Mesenchymal stem cell (in vitro differentiated cells and primary cell): Measurements from ENCODE around the gene RNF40.

Experiments used
- DNase-seq: peaks from one replicate; pipeline ENCODE4 v3.0.0-alpha.2; 2013
- H2AFZ ChIP-seq: one replicate; pipeline ENCODE4 v1.6.1; 2013; ENCODE audit warnings: low read depth, mild to moderate bottlenecking, control low read depth, inconsistent platforms, low read length, moderate library complexity
- H2AK5ac ChIP-seq: 2 replicates; pipeline ENCODE4 v1.6.1; 2013; ENCODE audit warnings: low read length, moderate library complexity, mild to moderate bottlenecking, inconsistent platforms; ENCODE audit not compliant: severe bottlenecking
- H2BK120ac ChIP-seq: one replicate; pipeline ENCODE4 v1.6.1; 2013; ENCODE audit warnings: low read depth, mild to moderate bottlenecking, inconsistent platforms, low read length, moderate library complexity
- H2BK12ac ChIP-seq, 2 experiments: one replicate each; pipeline ENCODE4 v1.6.1; 2013; ENCODE audit warnings: inconsistent platforms in 2 of 2, low read length in 2 of 2, mild to moderate bottlenecking in 2 of 2, moderate library complexity in 2 of 2, control low read depth in 1 of 2
- H2BK15ac ChIP-seq: one replicate; pipeline ENCODE4 v1.6.1; 2013; ENCODE audit warnings: mild to moderate bottlenecking, low read depth, inconsistent platforms; ENCODE audit not compliant: poor library complexity, severe bottlenecking
- H2BK5ac ChIP-seq: 2 replicates; pipeline ENCODE4 v1.6.1; 2013; ENCODE audit warnings: low read depth, mild to moderate bottlenecking, low read length, control low read depth, inconsistent platforms; ENCODE audit not compliant: poor library complexity, severe bottlenecking
- H3K14ac ChIP-seq, 2 experiments: one replicate each; pipeline ENCODE4 v1.6.1; 2013; ENCODE audit warnings: inconsistent platforms in 2 of 2, low read length in 2 of 2, control low read depth in 1 of 2, mild to moderate bottlenecking in 1 of 2, moderate library complexity in 1 of 2
- H3K18ac ChIP-seq, 2 experiments: one replicate each; pipeline ENCODE4 v1.6.1; 2013; ENCODE audit warnings: inconsistent platforms in 2 of 2, low read length in 2 of 2, control low read depth in 1 of 2, low read depth in 1 of 2, mild to moderate bottlenecking in 1 of 2
- H3K23ac ChIP-seq, 2 experiments: one replicate each; pipeline ENCODE4 v1.6.1; 2013; ENCODE audit warnings: inconsistent platforms in 2 of 2, low read length in 2 of 2, mild to moderate bottlenecking in 2 of 2, moderate library complexity in 2 of 2, control low read depth in 1 of 2
- H3K27ac ChIP-seq: 2 replicates; pipeline ENCODE4 v1.5.1; 2013; ENCODE audit warnings: mild to moderate bottlenecking, moderate library complexity, low read length, control low read depth, inconsistent platforms; ENCODE audit not compliant: poor library complexity, severe bottlenecking
- H3K27me3 ChIP-seq, 2 experiments: 2 replicates each; pipeline versions ENCODE4 v1.6.1 to v1.7.0; 2013; ENCODE audit warnings: low read length in 2 of 2, mild to moderate bottlenecking in 2 of 2, moderate library complexity in 2 of 2, control low read depth in 1 of 2, inconsistent platforms in 1 of 2; ENCODE audit not compliant: control insufficient read depth in 1 of 2, insufficient read depth in 1 of 2
- H3K36me3 ChIP-seq, 2 experiments: 2 replicates each; pipeline versions ENCODE4 v1.6.1 to v1.7.0; 2013; ENCODE audit warnings: low read length in 2 of 2, control low read depth in 1 of 2, inconsistent platforms in 1 of 2, low read depth in 1 of 2, mild to moderate bottlenecking in 1 of 2; ENCODE audit not compliant: insufficient read depth in 2 of 2, control insufficient read depth in 1 of 2
- H3K4ac ChIP-seq, 2 experiments: one replicate each; pipeline ENCODE4 v1.6.1; 2013; ENCODE audit warnings: inconsistent platforms in 2 of 2, low read length in 2 of 2, mild to moderate bottlenecking in 2 of 2, moderate library complexity in 2 of 2, control low read depth in 1 of 2, low read depth in 1 of 2
- H3K4me1 ChIP-seq: 2 replicates; pipeline ENCODE4 v1.6.1; 2013; ENCODE audit warnings: low read depth, low read length, control low read depth; ENCODE audit not compliant: control insufficient read depth, insufficient read depth
- H3K4me2 ChIP-seq: 2 replicates; pipeline ENCODE4 v1.6.1; 2013; ENCODE audit warnings: low read length, mild to moderate bottlenecking, inconsistent platforms; ENCODE audit not compliant: poor library complexity, severe bottlenecking
- H3K4me3 ChIP-seq, 2 experiments: 2 replicates each; pipeline versions ENCODE4 v1.5.1 to v1.7.0; 2013; ENCODE audit warnings: low read length in 2 of 2, mild to moderate bottlenecking in 2 of 2, control low read depth in 1 of 2, low read depth in 1 of 2; ENCODE audit not compliant: insufficient read depth in 1 of 2
- H3K79me1 ChIP-seq: replicated peaks from 2 replicates; pipeline ENCODE4 v1.6.1; 2013; ENCODE audit warnings: mild to moderate bottlenecking, control low read depth, low read length, inconsistent platforms; ENCODE audit not compliant: poor library complexity, severe bottlenecking
- H3K9ac ChIP-seq: 2 replicates; pipeline ENCODE4 v1.7.0; 2013; ENCODE audit warnings: mild to moderate bottlenecking, low read length, moderate library complexity
- H3K9me3 ChIP-seq: 2 replicates; pipeline ENCODE4 v1.7.0; 2013; ENCODE audit warnings: mild to moderate bottlenecking, low read length; ENCODE audit not compliant: control insufficient read depth
- H4K8ac ChIP-seq: one replicate; pipeline ENCODE4 v1.6.1; 2013; ENCODE audit warnings: inconsistent platforms, mild to moderate bottlenecking, low read length, moderate library complexity
- H4K91ac ChIP-seq: one replicate; pipeline ENCODE4 v1.6.1; 2013; ENCODE audit warnings: mild to moderate bottlenecking, low read length, inconsistent platforms
- WGBS: methylation state at CpG from one replicate; pipeline ENCODE4 v1.1.7; 2013; ENCODE audit warnings: mixed read lengths; 5-methylcytosine and 5-hydroxymethylcytosine counted together

RNF40 gene

GRCh38 chr16:30746638-30747175 lies 15.4 kb upstream of the RNF40 start:
- H2BK12ac ChIP-seq = no peak overlapping the region
- no peak overlapping the region for H3K14ac ChIP-seq
- WGBS = 96% methylated on average over 8 of the region's 9 CpGs
- peaks cover 25 to 40% of the 10 kb centered on the region in 2 experiments for H3K36me3 ChIP-seq
- no peak overlapping the region for H3K18ac ChIP-seq
- H2BK120ac ChIP-seq = no peak overlapping the region
- no peak overlapping the region for H3K4ac ChIP-seq
- H2BK5ac ChIP-seq = no peak overlapping the region
- peaks cover 16% of the 10 kb centered on the region for H3K79me1 ChIP-seq
- peaks cover 10% of the 10 kb centered on the region for H3K4me1 ChIP-seq
- no peak overlapping the region for H3K4me3 ChIP-seq
- H2BK15ac ChIP-seq = no peak overlapping the region
- H3K27me3 ChIP-seq = no peaks in the 10 kb centered on the region
- no peak for DNase-seq
- H3K9ac ChIP-seq = peak overlapping the region; percentile 90
- no peaks in the 10 kb centered on the region for H3K9me3 ChIP-seq
- no peak overlapping the region for H2AK5ac ChIP-seq
- no peak overlapping the region for H3K4me2 ChIP-seq
- no peak overlapping the region for H4K8ac ChIP-seq
- H3K23ac ChIP-seq = no peak overlapping the region
- H4K91ac ChIP-seq = no peak overlapping the region
- H3K27ac ChIP-seq = no peak overlapping the region
- H2AFZ ChIP-seq = no peak overlapping the region

DNA sequence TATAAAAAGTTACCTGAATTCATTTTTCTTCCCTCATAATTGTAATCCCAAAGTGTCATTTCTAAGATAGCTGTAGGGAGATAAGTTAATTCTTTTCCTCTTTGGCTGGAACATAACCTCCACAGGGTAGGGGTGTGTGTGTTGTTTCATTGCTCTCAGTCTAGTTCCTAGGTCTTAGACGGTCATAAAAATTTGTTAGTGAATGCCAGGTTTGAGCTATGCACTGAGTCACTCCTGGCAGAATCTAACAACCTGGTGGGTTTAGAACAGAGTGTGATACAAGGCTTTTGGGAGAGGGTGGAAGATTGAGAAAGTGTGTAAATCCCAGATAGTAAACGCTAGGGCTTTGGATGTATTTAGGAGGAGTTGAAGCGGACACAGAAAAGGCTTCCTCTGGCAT lies 14.8 kb upstream of the RNF40 start:
- Histone ChIP-seq H3K79me1 (peaks cover 15% of the 10 kb centered on the region), H4K8ac (peak overlapping the region; percentile 77), H3K4me3 (peak overlapping the region in 1 of 2 experiments; percentile 83), H3K9me3 (no peaks in the 10 kb centered on the region), H4K91ac (no peak overlapping the region), H3K27me3 (no peaks in the 10 kb centered on the region), H3K4ac (no peak overlapping the region), H3K9ac (peak overlapping the region; percentile 90), H2AFZ (no peak overlapping the region), H3K4me2 (no peak overlapping the region), H3K27ac (peak overlapping the region; percentile 77), H2BK12ac (peak overlapping the region in 1 of 2 experiments; percentile 6), H3K14ac (no peak overlapping the region), H2AK5ac (peak overlapping the region; percentile 70), H3K4me1 (peaks cover 9% of the 10 kb centered on the region), H2BK15ac (no peak overlapping the region), H3K23ac (no peak overlapping the region), H2BK120ac (no peak overlapping the region), H2BK5ac (no peak overlapping the region), H3K36me3 (peaks cover 27 to 38% of the 10 kb centered on the region in 2 experiments), H3K18ac (no peak overlapping the region)
- 64% methylated on average over 3 of the region's 3 CpGs for WGBS
- DNase-seq = no peak

DNA sequence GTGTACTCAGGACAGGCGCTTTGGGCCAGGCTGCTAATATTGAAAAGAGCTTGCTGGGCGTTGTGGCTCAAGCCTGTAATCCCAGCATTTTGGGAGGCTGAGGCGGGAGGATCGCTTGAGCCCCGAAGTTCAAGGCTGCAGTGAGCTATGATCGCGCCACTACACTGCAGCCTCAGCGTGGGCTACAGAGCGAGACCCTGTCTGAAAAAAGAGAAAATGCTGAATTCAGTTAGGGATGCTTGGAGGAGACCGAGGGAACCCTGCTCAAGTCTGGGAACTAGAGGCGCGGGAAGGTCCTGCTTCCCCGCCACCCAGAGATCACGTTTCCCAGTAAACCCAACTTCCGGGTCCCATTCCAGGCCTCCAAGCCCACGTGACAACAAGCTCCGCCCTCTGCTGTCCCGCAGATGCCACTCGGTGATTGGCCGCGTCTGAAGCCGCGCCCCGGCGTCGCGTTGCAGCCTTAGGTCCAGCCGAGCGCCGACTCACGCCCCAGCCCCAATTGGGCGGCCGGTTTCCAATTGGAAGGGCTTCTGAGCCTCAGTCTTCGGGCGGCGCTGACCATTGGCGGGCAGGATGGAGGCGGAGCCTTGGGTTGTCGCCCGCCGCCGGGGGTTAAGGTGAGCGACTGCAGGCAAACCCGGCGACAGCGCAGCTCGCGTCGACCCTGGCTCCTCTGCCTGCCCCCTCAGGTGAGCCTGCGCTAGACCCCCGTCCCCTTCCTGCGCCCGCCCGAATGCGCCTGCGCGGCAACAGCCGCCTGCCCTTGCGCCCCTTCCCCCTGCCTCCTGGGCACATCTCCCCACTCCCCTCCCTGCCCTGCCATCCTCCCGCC lies 14.1 kb upstream of the RNF40 start, which contains the start of gene PHKG2:
Gene PHKG2, plus strand, starts transcription at position 627 of the 835 bp plus-strand sequence. CDS start 396 bp downstream, outside the sequence.
- WGBS = 7% methylated on average over 56 of the region's 60 CpGs
- DNase-seq = peak; percentile 99

More for the DNA sequence above, 14.1 kb upstream of the RNF40 start, which contains the start of gene PHKG2:
- peak within 1 kb of the TSS; percentile 90 for H3K9ac ChIP-seq
- H3K27me3 ChIP-seq = no peaks in the 10 kb centered on the region
- peaks cover 26 to 42% of the 10 kb centered on the region in 2 experiments for H3K36me3 ChIP-seq
- peaks cover 13% of the 10 kb centered on the region for H3K79me1 ChIP-seq
- H3K23ac ChIP-seq = peak within 1 kb of the TSS in 1 of 2 experiments; percentile 95
- H2AK5ac ChIP-seq = peak within 1 kb of the TSS; percentile 80
- H4K8ac ChIP-seq = peak within 1 kb of the TSS; percentile 77
- peak within 1 kb of the TSS; percentile 83 to 98 for H3K4me3 ChIP-seq
- peak within 1 kb of the TSS in 1 of 2 experiments; percentile 99 for H3K14ac ChIP-seq
- peak within 1 kb of the TSS; percentile 62 to 71 for H3K4ac ChIP-seq
- peak within 1 kb of the TSS; percentile 77 for H2AFZ ChIP-seq
- H3K18ac ChIP-seq = peak within 1 kb of the TSS; percentile 75 to 94
- H2BK5ac ChIP-seq = no peak within 1 kb of the TSS
- H2BK15ac ChIP-seq = peak within 1 kb of the TSS; percentile 12
- H3K4me1 ChIP-seq = peaks cover 9% of the 10 kb centered on the region
- H3K4me2 ChIP-seq = peak within 1 kb of the TSS; percentile 76
- peak within 1 kb of the TSS; percentile 77 for H3K27ac ChIP-seq
- H2BK120ac ChIP-seq = no peak within 1 kb of the TSS
- H4K91ac ChIP-seq = peak within 1 kb of the TSS; percentile 77
- no peaks in the 10 kb centered on the region for H3K9me3 ChIP-seq
- H2BK12ac ChIP-seq = peak within 1 kb of the TSS in 1 of 2 experiments; percentile 6
